ENCODE results near the gene TRHDE.

- TF ChIP-seq POLR2A (IDR thresholded peaks at IDR 0.05; ENCODE audit: low read length) (no peak), GATA1 (IDR thresholded peaks at IDR 0.05; ENCODE audit: low read depth, low read length) (no peak)
Observed at GRCh38 chr12:72647139-72647538, 375.0 kb downstream of the TRHDE start.
